Placental pericyte (primary cell): ENCODE data around the gene DKC1. TPM values are rescaled to one million over a fixed set of nuclear protein-coding genes. Genes with fewer than 3 reads are reported as not detected.

Experiments
- small RNA-seq: library from RNA; depleted of rRNA; stranded (forward); fragments of <200 nt; gene quantifications from one replicate; pipeline ENCODE3, GENCODE V24; 2012; ENCODE audit warnings: low replicate concordance
- total RNA-seq: library from RNA; depleted of rRNA; stranded (reverse); fragments of >200 nt; gene quantifications from 2 replicates; pipeline ENCODE4 v1.2.3, GENCODE V29; 2012

The DKC1 gene
- total RNA-seq = 43.1 and 47.0 TPM in 2 replicates

DNA sequence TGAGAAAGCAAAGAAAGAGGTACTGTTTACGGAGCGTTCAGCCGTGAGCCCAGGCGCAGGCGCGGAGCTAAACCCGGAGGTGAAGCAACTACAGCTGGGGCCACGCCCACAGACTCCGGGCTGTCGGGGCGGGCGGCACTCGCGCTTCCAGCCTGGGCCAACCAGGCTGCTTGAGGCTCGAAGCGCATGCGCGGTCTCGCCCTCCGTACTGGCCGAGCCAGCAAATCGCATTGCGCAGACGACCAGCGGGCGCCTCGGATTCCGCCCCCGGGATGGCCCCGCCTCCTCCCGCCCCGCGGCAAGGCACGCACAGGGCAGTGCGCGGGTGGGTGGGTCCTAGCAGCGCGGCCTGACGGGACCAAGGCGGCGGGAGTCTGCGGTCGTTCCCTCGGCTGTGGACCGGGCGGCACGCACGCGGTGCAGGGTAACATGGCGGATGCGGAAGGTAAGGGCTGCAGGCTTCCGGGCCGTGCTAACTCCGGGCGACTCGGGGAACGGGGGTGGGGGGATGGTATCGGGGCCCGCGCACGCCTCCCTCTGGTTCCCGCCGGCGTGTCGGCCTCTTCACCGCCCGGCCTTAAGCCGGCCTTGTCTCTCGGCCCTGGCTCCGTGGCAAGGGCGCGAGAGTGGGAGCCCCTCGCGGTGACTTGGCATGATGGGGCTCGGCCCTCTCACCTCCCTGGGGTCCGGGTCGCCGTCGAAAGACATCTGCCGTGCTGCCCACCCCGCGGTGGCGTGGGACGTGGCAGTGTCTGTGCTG lies at the start of gene DKC1:
Gene DKC1 (plus strand): TSS at position 328 of the 760 bp plus-strand sequence. CDS start 102 bp downstream, at position 430.

DNA sequence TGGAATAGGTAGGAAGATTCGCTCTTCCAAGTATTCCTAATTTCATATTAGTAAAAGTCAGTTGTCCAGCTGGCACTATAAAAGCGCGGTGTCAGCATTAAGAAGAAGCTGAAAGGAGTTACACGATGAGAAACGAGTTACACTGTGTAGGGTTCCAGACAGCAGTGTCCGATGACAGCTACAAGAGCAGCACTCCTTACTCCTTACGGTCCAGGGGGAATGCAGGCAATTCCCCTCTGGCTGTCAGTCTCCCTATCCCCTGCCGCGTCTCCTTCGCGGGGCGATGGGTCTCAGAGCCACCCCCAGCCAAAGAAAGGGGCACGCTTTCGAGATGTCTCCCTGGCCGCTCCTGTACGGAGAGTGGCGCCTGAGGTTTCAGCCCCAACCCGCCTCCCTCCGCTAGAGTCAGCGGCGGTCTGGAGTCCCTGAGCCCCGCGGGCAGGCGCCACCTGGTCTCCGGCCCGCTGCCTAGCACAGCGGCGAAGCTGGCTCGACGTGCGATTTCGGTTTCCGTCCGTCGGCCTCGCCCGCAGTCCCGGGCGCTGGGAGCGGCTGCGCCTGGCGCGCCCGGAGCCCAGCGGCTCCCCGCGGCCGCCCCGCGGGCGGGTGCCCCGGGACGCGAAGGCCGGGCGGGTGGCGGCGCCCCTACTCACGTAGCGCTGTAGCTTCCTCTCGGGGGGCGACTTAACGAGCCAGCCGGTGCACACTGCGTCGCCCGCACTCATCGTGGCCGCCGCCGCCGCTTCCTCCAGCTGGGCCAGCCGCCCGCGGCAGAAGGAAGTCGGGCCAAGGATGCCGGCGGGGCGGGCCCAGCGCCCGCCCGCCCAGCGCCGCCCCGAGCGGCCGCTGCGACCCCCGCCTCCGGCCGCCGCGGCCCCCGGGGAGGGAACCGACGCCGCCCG lies 12.1 kb upstream of the DKC1 start, which contains the start of gene GAB3:
Gene GAB3 (minus strand): TSS at position 777 of the 902 bp plus-strand sequence. CDS start 52 bp downstream, at position 725.

DNA sequence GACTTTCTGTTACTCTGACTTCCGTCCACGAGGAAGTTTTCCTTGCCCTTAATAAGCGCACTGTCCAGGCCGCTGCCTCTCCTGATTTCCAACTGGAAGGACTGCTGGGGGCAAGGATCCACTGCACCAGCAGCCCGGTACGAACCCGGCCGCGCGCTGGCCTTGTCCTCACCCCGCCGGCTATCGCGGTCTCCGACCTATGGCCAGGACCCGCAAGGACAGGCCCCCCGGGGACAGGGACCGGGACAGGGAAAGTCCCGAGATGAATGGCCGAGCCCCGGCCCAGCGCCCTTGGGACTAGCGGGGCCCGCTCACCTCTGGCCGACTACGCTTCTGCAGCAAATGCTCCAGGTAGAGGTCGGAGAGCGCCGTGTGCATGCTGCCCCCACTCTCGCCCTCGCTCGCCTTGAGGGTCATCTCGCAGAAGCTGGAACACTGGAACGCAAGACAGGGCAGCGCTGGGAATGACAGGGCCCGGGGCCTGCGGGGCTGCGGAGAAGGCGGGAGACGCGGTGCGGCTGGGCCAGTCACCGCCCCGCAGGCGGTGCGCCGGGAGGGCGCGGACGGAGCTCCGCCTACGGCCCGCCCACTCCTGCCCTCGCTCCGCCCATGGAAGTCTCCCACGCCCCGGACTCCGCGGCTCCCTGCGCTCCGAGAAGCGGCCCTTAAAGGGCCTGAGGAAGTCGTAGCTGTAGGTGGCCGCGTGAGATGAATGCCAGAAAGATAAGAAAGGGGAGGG lies 42.5 kb downstream of the DKC1 start, which contains the start of gene MPP1:
Gene MPP1 (minus strand): TSS at position 529 of the 739 bp plus-strand sequence. CDS start 112 bp downstream, at position 417.

Small RNA genes lying within 50 kb of the gene (small RNA-seq; reads per million reads assigned to genes)
- not detected for gene SNORA36A

Other genes with a start within 250 kb of the DKC1 start
- gene FAM3A, start 246.6 kb upstream of the DKC1 start, total RNA-seq = 24.5 and 45.1 TPM in 2 replicates
- gene G6PD, start 216.0 kb upstream of the DKC1 start, total RNA-seq = 90.6 and 152 TPM in 2 replicates
- 20.1 and 24.8 TPM in 2 replicates for gene IKBKG, start 215.2 kb upstream of the DKC1 start, total RNA-seq
- not detected in 2 replicates for gene CTAG1A, start 177.7 kb upstream of the DKC1 start, total RNA-seq
- gene CTAG1B, start 143.6 kb upstream of the DKC1 start, total RNA-seq = not detected in 2 replicates
- gene CTAG2, start 109.3 kb upstream of the DKC1 start, total RNA-seq = 0.22 TPM in 1 of 2 replicates, not detected in the other
- 0.44 and 0.57 TPM in 2 replicates for gene GAB3, start 11.8 kb upstream of the DKC1 start, total RNA-seq
- 10.1 and 15.9 TPM in 2 replicates for gene MPP1, start 42.6 kb downstream of the DKC1 start, total RNA-seq
- gene SMIM9, start 71.8 kb downstream of the DKC1 start, total RNA-seq = not detected in 2 replicates
- gene F8A1, start 123.5 kb downstream of the DKC1 start, total RNA-seq = 5.3 and 10.5 TPM in 2 replicates